CD4-positive, alpha-beta T cell treated with Interleukin-6 at 100 ng/mL for 8 hours (primary cell): Measurements from ENCODE around the gene NR1I2.

Experiments
- DNase-seq: peaks from one replicate; pipeline ENCODE4 v3.0.0-alpha.2; 2020; ENCODE audit warnings: mixed read lengths, low spot score

The NR1I2 gene

DNA sequence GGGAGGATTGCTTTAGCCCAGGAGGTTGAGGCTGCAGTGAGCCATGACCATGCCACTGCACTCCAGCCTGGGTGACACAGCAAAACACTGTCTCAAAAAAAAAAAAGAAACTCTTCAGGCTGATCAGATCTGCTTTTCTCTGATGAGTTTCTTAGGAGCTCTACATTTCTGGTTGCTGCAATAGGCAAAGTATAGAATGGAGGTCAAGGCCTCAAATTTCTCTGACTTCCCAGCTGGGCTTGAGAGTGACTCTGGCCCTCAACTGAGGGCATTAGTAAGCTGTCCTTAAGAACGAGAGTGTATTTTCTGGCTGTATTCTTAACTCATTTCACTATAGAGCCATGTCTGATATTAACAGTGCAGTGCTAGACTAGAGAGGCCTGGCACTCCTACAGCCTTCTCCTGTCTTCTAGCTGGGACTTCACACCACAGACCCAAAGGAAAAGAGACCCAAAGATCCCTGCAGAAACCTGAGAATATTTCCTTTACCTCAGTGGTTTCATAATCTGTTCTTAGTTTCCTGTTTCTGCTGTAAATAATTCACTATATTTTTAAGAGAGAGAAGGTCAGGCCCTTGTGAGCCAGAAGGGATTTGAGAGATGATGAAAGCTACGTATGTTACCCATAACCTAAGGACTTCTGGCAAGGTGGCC is 2.0 kb upstream of the NR1I2 start:
- DNase-seq = no peak

DNA sequence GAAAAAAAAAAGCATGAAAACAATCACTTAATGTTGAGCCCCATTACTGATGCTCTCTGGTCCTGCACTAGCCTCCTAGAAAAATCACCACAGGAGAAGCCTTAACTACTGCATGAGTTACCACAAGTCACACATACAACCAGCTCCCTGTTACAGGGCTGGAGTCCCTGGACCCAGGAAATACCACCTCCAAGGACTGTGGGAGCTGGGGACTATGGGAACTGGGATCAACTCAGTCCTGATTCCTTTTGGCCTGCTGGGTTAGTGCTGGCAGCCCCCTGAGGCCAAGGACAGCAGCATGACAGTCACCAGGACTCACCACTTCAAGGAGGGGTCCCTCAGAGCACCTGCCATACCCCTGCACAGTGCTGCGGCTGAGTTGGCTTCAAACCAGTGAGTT is 559 bp downstream of the NR1I2 start:
- no peak for DNase-seq

DNA sequence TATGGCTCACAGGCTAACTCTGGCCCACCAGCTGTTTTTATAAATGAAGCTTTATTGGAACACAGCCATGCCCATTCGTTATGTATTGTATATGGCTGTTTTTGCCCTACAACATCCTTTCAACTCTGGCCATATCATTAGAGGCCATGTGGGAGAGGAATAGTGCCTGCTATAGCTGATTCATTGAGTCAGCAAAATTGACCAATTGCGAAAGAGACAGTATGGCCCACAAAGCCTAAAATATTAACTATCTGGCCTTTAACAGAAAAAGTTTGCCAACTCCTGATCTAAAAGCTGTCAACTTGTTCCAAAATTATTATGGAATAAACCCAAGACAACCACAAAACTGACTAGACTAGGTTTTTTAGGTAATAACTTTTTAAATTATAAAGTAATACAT is 1.4 kb downstream of the NR1I2 start:
- no peak for DNase-seq

DNA sequence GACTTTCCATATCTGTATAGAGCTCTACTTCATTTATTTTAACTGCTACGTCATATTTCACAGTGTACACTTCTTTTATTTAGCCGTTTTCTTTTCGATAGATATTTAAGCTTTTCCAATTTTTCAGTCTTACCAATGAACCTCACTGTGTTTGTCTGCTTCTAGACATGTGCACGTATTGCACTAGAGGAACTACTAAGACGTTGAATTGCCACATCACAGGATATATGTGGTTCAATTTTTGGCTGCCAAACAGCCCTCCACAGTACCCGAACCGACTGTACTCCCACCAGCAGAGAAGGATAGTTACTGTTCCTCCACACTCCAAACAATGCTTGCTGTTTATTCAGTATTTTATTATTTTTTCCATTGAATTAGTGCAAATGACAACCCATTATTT is 2.0 kb downstream of the NR1I2 start:
- DNase-seq = no peak

DNA sequence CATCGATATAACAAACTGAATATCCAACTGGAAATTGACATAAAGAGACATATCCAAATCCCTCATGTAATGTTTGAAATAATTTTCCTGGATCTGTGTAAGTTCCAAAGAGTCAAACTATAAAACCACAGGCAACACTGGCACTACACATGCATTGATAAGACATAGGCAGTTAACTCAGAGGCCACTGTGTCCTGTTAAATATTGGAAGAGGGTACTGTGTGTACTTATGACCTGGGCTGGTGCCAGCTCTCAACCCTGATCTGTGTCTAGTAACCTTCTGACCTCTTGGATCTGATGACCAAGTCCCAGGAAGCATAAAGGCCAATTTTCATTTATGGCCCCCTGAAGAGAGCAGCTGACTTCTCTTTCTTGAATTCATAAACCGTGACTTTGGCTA is 4.5 kb downstream of the NR1I2 start:
- no peak for DNase-seq

DNA sequence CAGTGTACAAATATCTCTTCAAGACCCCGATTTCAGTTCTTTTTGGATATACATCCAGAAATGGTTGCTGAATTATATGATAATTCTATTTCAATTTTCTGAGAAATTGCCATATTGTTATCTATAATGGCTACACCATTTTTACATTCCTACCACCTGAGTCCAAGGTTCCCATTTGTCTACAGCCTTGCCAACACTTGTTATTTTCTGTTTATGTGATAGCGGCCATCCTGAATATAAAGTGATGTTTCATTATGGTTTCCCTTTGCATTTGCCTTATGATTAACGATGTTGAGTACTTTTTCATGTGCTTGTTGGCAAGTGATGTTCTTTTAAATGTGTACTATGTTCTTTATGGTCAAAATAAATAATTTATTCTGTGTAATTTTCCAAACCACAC is 8.5 kb downstream of the NR1I2 start:
- no peak for DNase-seq

DNA sequence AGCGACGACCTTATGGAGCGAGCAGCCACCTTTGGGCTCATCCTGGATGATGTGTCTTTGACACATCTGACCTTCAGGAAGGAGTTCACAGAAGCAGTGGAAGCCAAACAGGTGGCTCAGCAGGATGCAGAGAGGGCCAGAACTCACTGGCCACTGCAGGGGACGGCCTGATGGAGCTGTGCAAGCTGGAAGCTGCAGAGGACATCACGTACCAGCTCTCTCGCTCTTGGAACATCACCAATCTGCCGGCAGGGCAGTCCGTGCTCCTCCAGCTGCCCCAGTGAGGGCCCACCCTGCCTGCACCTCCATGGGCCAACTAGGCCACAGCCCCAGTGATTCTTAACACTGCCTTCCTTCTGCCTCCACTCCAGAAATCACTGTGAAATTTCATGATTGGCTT is 10.4 kb downstream of the NR1I2 start:
- no peak for DNase-seq

DNA sequence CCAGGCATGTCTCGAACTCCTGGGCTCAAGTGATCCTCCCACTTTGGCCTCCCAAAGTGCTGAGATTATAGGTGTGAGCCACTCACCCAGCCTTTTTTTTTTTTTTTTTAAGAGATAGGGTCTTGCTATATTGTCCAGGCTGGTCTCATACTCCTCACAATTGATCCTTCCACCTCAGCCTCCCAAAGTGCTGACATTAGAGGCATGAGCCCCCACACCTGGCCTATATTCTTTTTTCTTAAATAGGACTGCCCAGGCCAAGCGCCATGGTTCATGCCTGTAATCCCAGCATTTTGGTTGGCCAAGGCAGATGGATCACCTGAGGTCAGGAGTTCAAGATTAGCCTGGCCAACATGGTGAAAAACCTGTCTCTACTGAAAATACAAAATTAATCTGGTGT is 12.5 kb downstream of the NR1I2 start:
- no peak for DNase-seq

DNA sequence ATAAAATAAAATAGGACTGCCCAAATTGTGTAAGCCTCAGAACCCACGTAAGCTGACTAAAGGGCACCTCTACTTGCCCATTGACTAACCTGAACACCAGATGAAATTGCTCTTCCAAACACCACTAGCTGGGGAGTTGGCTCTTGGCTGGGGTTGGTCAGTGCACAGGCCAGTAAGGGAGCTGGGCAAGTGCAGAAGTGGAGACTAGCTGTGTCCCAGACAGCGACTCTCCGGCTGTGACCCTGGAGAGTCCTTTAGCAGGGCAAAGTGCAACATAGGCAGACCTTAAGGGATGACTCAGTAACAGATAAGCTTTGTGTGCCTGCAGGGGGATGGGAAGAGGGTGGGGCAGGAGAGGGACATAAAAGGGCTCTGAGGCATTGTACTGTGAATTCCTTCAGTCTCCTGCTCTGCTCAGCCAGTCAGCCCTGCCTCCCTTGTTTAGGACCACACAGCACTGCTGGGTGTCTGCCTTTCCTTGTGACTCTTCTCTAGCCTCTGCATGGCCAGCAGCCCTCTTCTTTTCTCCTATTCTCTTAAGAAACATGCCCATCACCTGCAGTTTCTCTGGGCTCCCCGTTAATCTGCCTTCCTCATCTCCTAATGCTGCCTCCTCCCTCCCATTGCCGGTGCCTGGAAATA is 13.2 kb downstream of the NR1I2 start:
- no peak for DNase-seq

DNA sequence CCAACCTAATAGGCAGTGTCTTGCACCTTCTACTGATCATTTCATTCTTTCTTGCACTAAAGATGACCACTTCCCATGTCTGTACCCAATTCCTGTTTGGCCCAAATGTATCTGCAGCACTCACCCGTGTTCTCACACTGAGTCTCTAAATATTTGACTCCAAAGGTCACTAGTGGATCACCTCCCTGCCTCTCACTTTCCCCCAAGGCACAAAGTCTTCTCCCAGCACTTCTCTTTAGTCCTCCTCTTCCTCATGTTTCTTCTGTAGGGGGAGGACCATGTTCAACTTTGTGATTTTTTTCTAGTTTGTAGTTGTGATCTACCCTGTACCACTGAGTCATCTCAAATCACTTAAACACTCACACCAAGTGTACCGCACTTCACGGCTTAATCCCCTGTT is 13.9 kb downstream of the NR1I2 start:
- no peak for DNase-seq

DNA sequence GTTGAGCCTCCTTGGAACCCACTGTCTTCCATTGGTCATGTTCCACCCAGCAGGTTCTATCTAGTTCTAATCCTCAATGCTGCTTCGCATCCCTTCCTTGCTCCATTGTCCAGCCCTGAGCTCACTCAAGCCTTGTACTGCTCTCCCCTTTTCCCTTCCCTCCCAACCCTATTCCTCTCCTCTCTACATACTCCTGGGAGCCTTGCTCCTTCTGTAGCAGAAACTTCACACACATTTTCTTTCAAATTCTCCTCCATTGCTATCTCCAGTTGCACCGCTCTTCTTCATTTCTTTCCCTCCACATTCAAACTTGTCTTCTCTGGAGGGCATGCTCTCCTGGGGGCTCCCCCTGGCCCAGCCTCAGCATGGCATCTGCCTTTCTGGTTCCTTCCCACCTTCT is 14.5 kb downstream of the NR1I2 start:
- no peak for DNase-seq

DNA sequence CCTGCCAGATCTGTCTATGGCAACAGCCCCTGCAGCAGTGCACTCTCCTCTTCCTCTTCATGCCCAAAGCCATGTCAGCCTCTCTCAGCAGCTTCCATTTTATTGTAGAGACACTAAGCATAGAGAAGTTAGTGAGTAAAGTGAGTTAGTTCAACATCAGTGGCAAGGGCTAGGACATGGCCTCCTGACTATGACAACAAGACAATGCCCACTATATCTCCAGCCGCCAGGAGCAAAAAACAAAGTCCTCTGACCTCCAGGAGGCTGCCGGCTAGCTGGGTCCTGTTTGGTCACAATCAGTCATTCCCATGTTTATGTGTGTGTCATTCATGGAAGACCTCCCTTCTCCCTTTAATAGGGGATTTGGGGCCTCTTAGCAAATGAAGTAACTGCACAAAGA is 14.9 kb downstream of the NR1I2 start:
- no peak for DNase-seq

DNA sequence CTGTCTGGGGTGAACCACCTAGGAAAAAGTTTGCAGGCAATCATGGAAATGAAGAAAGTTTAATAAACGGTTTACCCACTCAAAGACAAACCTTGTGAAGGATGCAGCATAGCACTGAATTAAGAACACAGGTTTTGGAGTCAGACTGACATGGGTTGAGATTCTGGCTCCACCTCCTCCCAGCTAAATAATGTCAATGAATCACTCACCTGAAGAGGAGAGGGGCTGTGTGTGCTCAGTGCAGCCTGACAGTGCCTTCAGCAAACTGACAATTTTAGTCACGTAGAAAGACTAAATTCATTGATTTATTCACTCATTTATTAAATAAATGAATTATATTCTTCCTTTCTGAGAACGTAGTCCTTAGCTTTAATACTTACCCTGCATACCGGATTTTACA is 18.9 kb downstream of the NR1I2 start:
- DNase-seq = no peak

DNA sequence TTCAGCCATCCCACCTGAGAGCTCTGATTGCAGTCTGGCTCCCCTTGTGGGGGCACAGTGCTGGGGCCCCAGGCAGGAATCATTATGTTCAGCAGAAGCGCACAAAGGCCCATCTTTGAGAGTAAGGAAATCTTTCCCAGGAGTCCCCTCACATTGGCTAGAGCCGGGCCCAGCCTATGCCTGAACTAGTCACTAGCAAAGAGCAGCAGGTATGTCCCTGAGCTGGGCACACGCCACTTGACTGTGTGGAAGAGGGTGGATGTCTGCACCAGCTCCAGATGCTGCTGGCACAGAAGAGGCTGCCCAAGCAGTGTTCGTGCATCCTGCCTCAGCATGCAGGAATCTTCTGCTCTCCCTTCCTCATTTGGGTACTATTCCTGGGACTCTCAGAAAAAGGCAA is 26.3 kb downstream of the NR1I2 start:
- no peak for DNase-seq

DNA sequence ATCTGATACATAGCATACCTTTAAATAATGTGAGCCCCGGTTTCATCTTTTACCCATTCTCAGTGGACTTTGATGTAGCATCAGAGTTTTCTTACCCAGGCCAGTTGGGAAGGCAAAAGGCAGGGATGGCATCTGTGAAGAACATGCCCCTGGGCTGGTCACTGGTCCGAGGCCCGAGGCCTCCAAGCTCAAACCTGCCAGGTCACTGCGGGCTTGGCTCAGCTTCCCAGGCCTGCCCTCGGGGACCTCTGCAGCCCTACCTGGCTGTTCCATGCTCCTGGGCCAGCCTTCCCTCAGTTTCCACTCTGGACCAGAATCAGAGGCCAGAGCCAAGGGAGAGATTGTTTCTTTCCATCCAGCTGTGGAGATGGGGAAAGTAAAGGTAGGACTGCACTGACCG is 26.9 kb downstream of the NR1I2 start:
- DNase-seq = no peak

DNA sequence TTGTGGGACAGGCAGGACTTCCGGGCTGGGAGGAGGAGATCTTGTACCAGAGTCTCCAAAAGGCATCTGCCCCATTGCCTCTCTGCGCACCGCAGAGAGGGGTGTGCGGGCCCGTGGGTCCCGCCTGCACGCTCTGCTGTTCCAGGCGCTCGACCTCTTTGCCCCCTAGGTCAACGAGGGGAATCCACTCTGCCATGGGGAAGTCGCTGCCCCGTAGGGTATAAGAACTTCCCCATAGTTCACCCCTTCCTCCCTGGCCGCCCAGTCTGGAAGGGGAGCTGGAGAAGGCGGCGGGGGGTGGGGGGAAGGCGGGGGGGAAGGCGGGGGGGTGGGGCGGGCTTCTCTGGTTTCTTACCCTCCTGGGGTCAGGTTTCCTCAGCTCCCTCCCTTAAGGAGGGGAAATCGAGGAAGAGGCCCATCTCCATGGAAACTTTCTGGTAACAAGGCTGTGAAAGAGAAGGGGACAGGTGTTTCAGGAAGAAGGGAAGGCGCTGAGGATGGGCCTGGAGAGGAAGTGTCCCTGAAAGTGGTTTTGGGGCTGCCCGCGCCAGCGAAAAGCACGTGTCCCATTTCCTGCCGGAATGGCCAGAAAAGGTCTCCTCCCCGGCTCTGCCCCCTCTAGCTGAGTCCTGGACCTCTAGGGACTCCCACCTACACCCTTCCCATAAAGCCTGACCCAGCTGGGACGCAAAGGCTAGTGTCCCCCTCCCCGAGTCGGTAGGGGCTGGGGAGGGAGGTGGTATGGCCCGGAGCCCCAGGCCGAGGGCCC is 27.5 kb downstream of the NR1I2 start:
- DNase-seq = no peak

DNA sequence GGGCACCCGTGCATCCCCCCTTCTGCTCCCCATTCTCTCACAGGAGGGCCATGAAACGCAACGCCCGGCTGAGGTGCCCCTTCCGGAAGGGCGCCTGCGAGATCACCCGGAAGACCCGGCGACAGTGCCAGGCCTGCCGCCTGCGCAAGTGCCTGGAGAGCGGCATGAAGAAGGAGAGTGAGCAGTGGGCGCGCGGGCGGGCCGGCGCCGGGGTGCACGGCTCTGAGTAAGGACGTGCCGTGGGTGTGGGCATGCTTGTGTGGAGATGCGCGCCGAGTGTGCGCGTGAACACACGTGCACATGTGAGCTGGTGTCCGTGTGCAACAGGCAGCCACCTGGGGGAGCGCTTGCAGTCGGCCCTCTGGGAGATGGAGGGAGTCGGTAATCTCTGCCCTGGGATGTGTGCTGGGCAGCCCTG is 28.1 kb downstream of the NR1I2 start:
- peak; percentile 56 for DNase-seq

DNA sequence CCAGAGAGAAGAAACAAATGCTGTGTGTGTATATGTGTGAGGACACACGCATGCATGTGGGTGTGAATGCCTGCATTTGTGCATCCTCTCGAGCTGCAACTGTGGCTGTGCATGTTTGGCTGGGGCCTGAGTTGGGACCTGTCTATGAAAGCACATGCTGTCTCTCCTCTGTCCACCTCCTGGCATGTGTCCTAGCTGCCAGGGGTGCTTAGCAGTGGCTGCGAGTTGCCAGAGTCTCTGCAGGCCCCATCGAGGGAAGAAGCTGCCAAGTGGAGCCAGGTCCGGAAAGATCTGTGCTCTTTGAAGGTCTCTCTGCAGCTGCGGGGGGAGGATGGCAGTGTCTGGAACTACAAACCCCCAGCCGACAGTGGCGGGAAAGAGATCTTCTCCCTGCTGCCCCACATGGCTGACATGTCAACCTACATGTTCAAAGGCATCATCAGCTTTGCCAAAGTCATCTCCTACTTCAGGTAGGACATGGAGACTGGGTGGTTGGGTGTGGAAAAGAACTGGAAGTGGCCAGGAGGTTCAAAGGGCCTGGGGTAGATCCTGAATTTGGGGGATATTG is 30.7 kb downstream of the NR1I2 start:
- no peak for DNase-seq

DNA sequence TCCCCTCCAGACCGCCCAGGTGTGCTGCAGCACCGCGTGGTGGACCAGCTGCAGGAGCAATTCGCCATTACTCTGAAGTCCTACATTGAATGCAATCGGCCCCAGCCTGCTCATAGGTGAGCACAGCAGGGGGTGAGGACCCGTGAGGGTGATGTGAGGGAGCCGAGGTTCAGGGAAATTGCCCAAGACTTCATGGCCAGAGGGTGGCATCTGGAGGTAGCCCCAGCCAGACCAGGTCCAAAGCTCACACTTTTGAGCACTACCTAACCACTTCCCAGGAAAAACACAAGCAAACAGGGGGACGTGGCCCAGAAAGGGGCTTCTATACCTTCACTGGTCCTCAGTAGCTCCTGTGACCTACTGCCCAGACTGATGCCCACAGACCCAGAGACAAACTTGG is 33.8 kb downstream of the NR1I2 start:
- DNase-seq = no peak

DNA sequence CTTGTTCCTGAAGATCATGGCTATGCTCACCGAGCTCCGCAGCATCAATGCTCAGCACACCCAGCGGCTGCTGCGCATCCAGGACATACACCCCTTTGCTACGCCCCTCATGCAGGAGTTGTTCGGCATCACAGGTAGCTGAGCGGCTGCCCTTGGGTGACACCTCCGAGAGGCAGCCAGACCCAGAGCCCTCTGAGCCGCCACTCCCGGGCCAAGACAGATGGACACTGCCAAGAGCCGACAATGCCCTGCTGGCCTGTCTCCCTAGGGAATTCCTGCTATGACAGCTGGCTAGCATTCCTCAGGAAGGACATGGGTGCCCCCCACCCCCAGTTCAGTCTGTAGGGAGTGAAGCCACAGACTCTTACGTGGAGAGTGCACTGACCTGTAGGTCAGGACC is 35.2 kb downstream of the NR1I2 start:
- DNase-seq = no peak

DNA sequence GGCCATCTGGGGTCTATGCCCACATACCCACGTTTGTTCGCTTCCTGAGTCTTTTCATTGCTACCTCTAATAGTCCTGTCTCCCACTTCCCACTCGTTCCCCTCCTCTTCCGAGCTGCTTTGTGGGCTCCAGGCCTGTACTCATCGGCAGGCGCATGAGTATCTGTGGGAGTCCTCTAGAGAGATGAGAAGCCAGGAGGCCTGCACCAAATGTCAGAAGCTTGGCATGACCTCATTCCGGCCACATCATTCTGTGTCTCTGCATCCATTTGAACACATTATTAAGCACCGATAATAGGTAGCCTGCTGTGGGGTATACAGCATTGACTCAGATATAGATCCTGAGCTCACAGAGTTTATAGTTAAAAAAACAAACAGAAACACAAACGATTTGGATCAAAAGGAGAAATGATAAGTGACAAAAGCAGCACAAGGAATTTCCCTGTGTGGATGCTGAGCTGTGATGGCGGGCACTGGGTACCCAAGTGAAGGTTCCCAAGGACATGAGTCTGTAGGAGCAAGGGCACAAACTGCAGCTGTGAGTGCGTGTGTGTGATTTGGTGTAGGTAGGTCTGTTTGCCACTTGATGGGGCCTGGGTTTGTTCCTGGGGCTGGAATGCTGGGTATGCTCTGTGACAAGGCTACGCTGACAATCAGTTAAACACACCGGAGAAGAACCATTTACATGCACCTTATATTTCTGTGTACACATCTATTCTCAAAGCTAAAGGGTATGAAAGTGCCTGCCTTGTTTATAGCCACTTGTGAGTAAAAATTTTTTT is 35.9 kb downstream of the NR1I2 start:
- no peak for DNase-seq

DNA sequence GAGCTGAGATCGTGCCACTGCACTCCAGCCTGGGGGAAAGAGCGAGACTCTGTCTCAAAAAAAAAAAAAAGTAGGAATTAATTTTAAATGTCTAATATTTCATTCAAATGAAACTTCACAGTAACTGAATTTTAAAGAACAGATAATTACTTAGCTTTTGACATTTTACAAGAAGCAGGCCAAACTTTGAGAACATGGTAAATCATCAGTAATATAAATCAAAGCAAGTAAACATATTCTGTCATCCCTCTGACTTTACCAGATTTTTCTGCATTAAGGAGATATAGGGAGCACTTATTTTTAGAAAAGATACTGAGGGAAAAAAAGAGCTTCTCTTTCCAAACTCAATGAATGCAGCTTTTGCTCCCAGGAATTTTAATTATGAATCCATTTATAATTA is 37.0 kb downstream of the NR1I2 start:
- no peak for DNase-seq
